Measurements from ENCODE around the gene PDZD4.

Gene PDZD4

GRCh38 chrX:153828723-153829548 lies 1.4 kb downstream of the PDZD4 start:
- peak overlapping the region; percentile 5 for H3K4me3 ChIP-seq (ENCODE audit: low read depth, low read length)
- no peaks in the 10 kb centered on the region for H3K36me3 ChIP-seq (ENCODE audit: control insufficient read depth, insufficient read depth, low read length)
- no peak overlapping the region for H3K27ac ChIP-seq
- H3K9ac ChIP-seq: no peak overlapping the region
- peak overlapping the region; percentile 53 for H3K4me2 ChIP-seq (ENCODE audit: low read length)
- peak overlapping the region; percentile 56 for H2AFZ ChIP-seq
- H3K9me3 ChIP-seq (ENCODE audit: control insufficient read depth, low read length): no peaks in the 10 kb centered on the region
- no peaks in the 10 kb centered on the region for H3K27me3 ChIP-seq (ENCODE audit: control insufficient read depth, insufficient read depth, low read length)
- no peak for TF ChIP-seq CTCF (IDR thresholded peaks at IDR 0.05)
- no peaks in the 10 kb centered on the region for H3K79me2 ChIP-seq
- no peaks in the 10 kb centered on the region for H3K4me1 ChIP-seq

DNA sequence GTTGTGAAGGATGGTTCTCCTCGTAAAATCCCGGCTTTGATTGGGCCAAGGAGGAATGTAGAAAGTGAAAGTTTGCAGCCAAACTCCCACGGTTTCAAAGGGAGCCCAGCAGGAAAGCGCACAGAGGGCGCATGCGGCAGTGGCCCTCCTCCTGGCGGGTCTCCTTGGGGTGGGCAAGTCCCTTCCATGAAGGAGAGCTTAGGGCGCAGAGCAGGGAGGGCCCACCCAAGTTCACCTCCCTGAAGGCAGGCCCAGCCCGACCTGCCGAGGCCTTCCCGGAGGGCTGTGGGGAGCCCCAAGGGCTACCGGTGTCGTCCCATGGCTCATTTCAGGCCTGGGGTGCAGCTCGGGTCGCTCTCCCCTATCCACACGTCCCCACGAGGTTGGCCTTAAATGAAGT lies 2.0 kb downstream of the PDZD4 start:
- no peaks in the 10 kb centered on the region for H3K9me3 ChIP-seq (ENCODE audit: control insufficient read depth, low read length)
- H3K36me3 ChIP-seq (ENCODE audit: control insufficient read depth, insufficient read depth, low read length): no peaks in the 10 kb centered on the region
- H2AFZ ChIP-seq: no peak overlapping the region
- no peak overlapping the region for H3K27ac ChIP-seq
- no peaks in the 10 kb centered on the region for H3K27me3 ChIP-seq (ENCODE audit: control insufficient read depth, insufficient read depth, low read length)
- TF ChIP-seq CTCF (IDR thresholded peaks at IDR 0.05): no peak
- H3K4me2 ChIP-seq (ENCODE audit: low read length): no peak overlapping the region
- no peak overlapping the region for H3K9ac ChIP-seq
- no peaks in the 10 kb centered on the region for H3K4me1 ChIP-seq
- peak overlapping the region; percentile 5 for H3K4me3 ChIP-seq (ENCODE audit: low read depth, low read length)
- H3K79me2 ChIP-seq: no peaks in the 10 kb centered on the region

DNA sequence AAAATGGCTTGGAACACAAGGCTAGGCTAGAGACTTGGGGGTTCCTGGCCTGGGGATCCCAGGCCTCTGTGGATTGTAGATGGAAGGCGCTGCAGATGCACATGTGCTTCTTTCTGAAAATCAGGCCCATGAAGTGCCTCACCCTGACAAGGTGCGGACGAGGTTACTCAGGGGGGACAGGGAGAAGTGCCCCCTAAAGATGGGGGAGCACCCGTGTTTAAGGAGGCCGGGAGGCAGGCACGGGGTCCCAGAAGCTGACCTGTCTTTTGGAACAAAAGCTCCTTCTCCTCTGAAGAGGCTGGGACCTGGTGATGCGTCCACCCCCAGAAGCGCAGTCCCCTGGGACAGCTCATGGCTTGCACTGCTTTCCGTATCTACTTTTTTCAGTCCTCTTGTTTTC lies 2.4 kb downstream of the PDZD4 start:
- no peak overlapping the region for H3K27ac ChIP-seq
- no peaks in the 10 kb centered on the region for H3K9me3 ChIP-seq (ENCODE audit: control insufficient read depth, low read length)
- no peaks in the 10 kb centered on the region for H3K27me3 ChIP-seq (ENCODE audit: control insufficient read depth, insufficient read depth, low read length)
- H3K4me2 ChIP-seq (ENCODE audit: low read length): no peak overlapping the region
- H3K79me2 ChIP-seq: no peaks in the 10 kb centered on the region
- no peak overlapping the region for H3K9ac ChIP-seq
- H3K36me3 ChIP-seq (ENCODE audit: control insufficient read depth, insufficient read depth, low read length): no peaks in the 10 kb centered on the region
- TF ChIP-seq CTCF (IDR thresholded peaks at IDR 0.05): no peak
- no peaks in the 10 kb centered on the region for H3K4me1 ChIP-seq
- no peak overlapping the region for H3K4me3 ChIP-seq (ENCODE audit: low read depth, low read length)
- H2AFZ ChIP-seq: no peak overlapping the region

DNA sequence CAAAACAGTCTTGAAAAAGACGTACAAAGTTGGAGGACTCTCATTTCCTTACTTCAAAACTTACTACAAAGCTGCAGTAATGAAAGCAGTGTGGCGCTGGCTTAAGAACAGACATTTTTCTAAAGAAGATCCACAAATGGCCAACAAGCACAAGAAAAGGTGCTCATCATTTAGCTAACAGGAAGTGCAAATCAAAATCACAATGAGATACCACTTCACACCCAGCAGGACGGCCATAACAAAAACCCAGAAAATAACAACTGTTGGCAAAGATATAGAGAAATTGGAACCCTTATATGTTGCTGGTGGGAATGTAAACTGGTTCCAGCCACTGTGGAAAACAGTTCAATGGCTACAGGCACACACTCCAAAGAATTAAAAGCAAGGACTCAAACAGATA lies 3.3 kb downstream of the PDZD4 start:
- Histone ChIP-seq H3K4me3 (ENCODE audit: low read depth, low read length) (no peak overlapping the region), H3K9me3 (ENCODE audit: control insufficient read depth, low read length) (no peaks in the 10 kb centered on the region), H3K27me3 (ENCODE audit: control insufficient read depth, insufficient read depth, low read length) (no peaks in the 10 kb centered on the region), H3K36me3 (ENCODE audit: control insufficient read depth, insufficient read depth, low read length) (no peaks in the 10 kb centered on the region), H3K4me1 (no peaks in the 10 kb centered on the region), H3K9ac (no peak overlapping the region), H3K27ac (no peak overlapping the region), H3K4me2 (ENCODE audit: low read length) (no peak overlapping the region), H3K79me2 (no peaks in the 10 kb centered on the region), H2AFZ (no peak overlapping the region)
- no peak for TF ChIP-seq CTCF (IDR thresholded peaks at IDR 0.05)

DNA sequence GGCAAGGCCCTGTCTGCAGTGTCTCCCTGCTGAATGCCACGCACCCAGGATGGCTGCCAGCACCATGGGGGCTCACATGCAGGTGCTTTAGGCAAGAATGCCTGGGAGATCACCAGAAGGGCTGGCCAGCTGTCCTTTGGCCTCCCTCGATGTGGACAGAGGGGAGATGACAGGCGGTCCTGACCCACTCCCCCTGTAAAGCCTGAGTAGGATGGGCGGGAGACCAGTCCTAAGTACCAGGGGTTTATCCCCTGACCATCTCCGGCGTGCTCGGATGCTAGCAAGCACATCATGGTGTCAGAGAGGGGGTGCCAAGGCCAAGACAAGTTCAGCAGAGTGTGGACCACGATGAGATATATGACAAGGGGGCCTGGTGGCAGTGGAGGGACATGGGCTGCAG lies 5.3 kb downstream of the PDZD4 start:
- H3K79me2 ChIP-seq: no peaks in the 10 kb centered on the region
- no peak overlapping the region for H3K27ac ChIP-seq
- H2AFZ ChIP-seq: no peak overlapping the region
- no peaks in the 10 kb centered on the region for H3K36me3 ChIP-seq (ENCODE audit: control insufficient read depth, insufficient read depth, low read length)
- H3K9me3 ChIP-seq (ENCODE audit: control insufficient read depth, low read length): no peaks in the 10 kb centered on the region
- no peak overlapping the region for H3K4me2 ChIP-seq (ENCODE audit: low read length)
- H3K9ac ChIP-seq: no peak overlapping the region
- no peak for TF ChIP-seq CTCF (IDR thresholded peaks at IDR 0.05)
- H3K27me3 ChIP-seq (ENCODE audit: control insufficient read depth, insufficient read depth, low read length): no peaks in the 10 kb centered on the region
- H3K4me3 ChIP-seq (ENCODE audit: low read depth, low read length): no peak overlapping the region
- no peaks in the 10 kb centered on the region for H3K4me1 ChIP-seq
